ENCODE measurements around the gene NLRP3.

Gene NLRP3

DNA sequence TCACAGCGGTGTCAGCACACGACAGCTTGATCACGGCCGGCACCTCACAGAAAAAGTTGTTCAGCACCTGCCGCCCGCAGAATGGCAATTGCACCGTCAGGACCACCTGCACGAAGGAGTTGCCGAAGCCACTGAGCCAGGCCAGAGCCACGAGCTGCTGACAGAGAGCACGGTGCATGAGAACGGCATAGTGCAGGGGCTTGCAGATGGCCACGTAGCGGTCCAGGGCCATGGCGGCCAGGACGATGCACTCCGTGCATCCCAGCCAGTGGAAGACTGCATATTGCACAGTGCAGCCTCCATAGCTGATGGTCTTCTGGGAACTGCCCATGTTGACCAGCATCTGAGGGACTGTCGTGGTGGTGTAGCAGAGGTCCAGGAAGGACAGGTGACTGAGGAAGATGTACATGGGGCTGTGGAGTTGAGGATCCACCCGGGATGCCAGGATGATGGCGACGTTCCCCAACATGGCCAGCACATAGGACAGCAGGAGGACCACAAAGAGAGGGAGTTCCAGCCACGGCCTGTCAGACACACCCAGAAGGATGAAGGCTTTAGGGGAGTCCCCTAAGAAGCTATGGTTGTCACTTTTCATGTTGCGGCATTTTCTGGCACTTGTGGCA lies 35.5 kb downstream of the NLRP3 start:
- no peaks in the 10 kb centered on the region for H3K36me3 ChIP-seq (ENCODE audit: control insufficient read depth in 1 of 2, insufficient read depth in 2 of 2, low read length in 2 of 2)
- H3K4me3 ChIP-seq (ENCODE audit: low read depth in 1 of 2, low read length in 2 of 2), result no peak overlapping the region
- no peaks in the 10 kb centered on the region for H3K9me3 ChIP-seq (ENCODE audit: control insufficient read depth in 1 of 2, low read length in 2 of 2)
- H3K27me3 ChIP-seq (ENCODE audit: control insufficient read depth in 1 of 2, insufficient read depth in 2 of 2, low read length in 2 of 2), result no peaks in the 10 kb centered on the region
- H3K4me1 ChIP-seq (ENCODE audit: control insufficient read depth in 1 of 2, insufficient read depth in 2 of 2, low read length in 2 of 2), result no peaks in the 10 kb centered on the region
- no peak overlapping the region for H3K9ac ChIP-seq (ENCODE audit: low read depth in 1 of 2, low read length in 2 of 2)
- H3K27ac ChIP-seq (ENCODE audit: low read depth, low read length), result no peak overlapping the region

DNA sequence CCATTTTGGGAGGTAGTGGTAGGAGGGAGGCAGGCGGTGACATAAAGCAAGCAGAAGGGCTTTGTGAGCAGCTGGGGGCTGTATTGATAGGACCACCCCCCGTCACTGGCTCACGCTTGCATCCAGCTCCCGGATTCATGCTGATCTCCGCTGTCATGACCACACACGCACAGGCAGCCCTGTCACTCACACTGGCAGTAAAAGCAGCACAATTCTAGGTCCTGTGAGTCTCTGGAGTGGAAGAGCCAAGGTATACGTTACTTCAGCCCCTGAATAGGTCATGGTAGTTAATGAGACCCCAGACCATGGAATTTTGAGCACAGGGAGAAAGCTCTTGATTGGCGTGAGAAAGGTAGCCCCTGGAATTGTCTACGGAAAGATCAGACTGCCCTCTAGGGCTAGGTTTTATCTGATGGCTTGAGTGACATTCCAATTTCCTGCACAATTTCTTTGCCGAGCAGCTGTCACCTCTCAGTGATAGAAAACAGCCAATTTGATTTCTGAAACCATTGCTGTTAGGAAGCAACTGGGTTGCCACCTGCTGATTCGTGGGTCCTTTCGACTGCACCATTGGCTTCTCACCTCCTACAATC lies 36.6 kb downstream of the NLRP3 start:
- H3K9ac ChIP-seq (ENCODE audit: low read depth in 1 of 2, low read length in 2 of 2), result no peak overlapping the region
- H3K36me3 ChIP-seq (ENCODE audit: control insufficient read depth in 1 of 2, insufficient read depth in 2 of 2, low read length in 2 of 2), result no peaks in the 10 kb centered on the region
- H3K4me1 ChIP-seq (ENCODE audit: control insufficient read depth in 1 of 2, insufficient read depth in 2 of 2, low read length in 2 of 2), result no peaks in the 10 kb centered on the region
- no peak overlapping the region for H3K4me3 ChIP-seq (ENCODE audit: low read depth in 1 of 2, low read length in 2 of 2)
- no peaks in the 10 kb centered on the region for H3K9me3 ChIP-seq (ENCODE audit: control insufficient read depth in 1 of 2, low read length in 2 of 2)
- H3K27me3 ChIP-seq (ENCODE audit: control insufficient read depth in 1 of 2, insufficient read depth in 2 of 2, low read length in 2 of 2), result peaks cover 0 to 3% of the 10 kb centered on the region in 2 donors
- H3K27ac ChIP-seq (ENCODE audit: low read depth, low read length), result no peak overlapping the region

DNA sequence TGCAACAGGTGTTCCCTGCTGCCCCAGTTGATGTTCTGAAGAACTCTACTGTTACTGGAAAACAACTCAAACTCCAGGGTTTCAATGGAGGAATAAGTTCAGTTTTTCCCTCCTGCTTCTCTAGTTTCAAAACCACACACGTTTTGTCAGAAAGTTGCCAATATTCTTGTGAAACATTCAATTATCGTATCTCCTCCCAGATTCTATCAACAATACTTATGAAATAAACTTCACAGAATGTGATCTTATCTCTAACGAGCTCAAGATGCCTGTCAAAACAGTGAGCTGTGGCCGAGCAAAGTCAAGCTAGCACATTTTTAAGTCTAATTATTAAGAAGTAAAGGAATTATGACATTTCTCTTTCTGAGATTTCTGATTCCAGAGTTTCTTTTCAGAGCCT lies 37.3 kb downstream of the NLRP3 start:
- H3K27me3 ChIP-seq (ENCODE audit: control insufficient read depth in 1 of 2, insufficient read depth in 2 of 2, low read length in 2 of 2), result peaks cover 0 to 5% of the 10 kb centered on the region in 2 donors
- H3K4me3 ChIP-seq (ENCODE audit: low read depth in 1 of 2, low read length in 2 of 2), result no peak overlapping the region
- no peaks in the 10 kb centered on the region for H3K36me3 ChIP-seq (ENCODE audit: control insufficient read depth in 1 of 2, insufficient read depth in 2 of 2, low read length in 2 of 2)
- no peaks in the 10 kb centered on the region for H3K9me3 ChIP-seq (ENCODE audit: control insufficient read depth in 1 of 2, low read length in 2 of 2)
- no peak overlapping the region for H3K27ac ChIP-seq (ENCODE audit: low read depth, low read length)
- no peak overlapping the region for H3K9ac ChIP-seq (ENCODE audit: low read depth in 1 of 2, low read length in 2 of 2)
- no peaks in the 10 kb centered on the region for H3K4me1 ChIP-seq (ENCODE audit: control insufficient read depth in 1 of 2, insufficient read depth in 2 of 2, low read length in 2 of 2)

DNA sequence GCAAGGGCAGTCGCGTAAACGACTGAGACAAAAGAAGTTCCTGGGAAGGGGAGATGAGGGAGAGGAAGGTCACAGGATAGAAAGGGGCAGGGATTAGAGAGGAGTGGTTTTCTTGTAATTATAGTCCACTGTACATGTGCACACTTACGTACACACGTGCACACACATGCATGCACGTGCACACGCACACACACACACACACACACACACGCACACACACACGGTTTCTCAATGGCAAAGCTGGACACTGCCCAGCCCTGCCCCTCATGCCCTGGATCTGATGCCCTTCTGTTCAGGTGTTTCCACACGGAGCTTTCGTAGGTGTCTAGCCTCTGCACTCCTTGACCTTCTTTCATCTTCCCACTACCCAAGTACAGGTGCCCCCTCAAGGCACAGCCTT lies 38.0 kb downstream of the NLRP3 start:
- Histone ChIP-seq H3K4me1 (ENCODE audit: control insufficient read depth in 1 of 2, insufficient read depth in 2 of 2, low read length in 2 of 2) (no peaks in the 10 kb centered on the region), H3K27me3 (ENCODE audit: control insufficient read depth in 1 of 2, insufficient read depth in 2 of 2, low read length in 2 of 2) (peaks cover 0 to 5% of the 10 kb centered on the region in 2 donors), H3K4me3 (ENCODE audit: low read depth in 1 of 2, low read length in 2 of 2) (no peak overlapping the region), H3K36me3 (ENCODE audit: control insufficient read depth in 1 of 2, insufficient read depth in 2 of 2, low read length in 2 of 2) (no peaks in the 10 kb centered on the region), H3K9me3 (ENCODE audit: control insufficient read depth in 1 of 2, low read length in 2 of 2) (no peaks in the 10 kb centered on the region), H3K9ac (ENCODE audit: low read depth in 1 of 2, low read length in 2 of 2) (no peak overlapping the region), H3K27ac (ENCODE audit: low read depth, low read length) (no peak overlapping the region)

DNA sequence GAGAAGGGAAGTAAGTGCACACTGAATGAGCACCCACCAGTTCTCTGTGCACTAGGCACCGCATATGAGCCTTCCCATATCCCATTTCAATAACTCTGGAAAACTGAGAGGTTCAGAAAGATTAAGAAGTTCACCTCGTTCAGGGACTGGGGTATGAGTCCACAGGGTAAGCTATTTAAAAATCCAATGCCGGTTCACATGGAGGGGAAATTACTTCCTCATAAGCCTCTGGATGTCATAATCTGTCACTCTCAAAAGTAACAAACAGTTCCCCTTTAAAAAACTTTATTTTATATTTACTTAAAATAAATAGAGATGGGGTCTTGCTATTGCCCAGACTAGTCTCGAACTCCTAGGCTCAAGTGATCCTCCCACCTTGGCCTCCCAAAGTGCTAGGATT lies 40.0 kb downstream of the NLRP3 start:
- no peak overlapping the region for H3K4me3 ChIP-seq (ENCODE audit: low read depth in 1 of 2, low read length in 2 of 2)
- H3K4me1 ChIP-seq (ENCODE audit: control insufficient read depth in 1 of 2, insufficient read depth in 2 of 2, low read length in 2 of 2), result no peaks in the 10 kb centered on the region
- no peaks in the 10 kb centered on the region for H3K9me3 ChIP-seq (ENCODE audit: control insufficient read depth in 1 of 2, low read length in 2 of 2)
- no peaks in the 10 kb centered on the region for H3K36me3 ChIP-seq (ENCODE audit: control insufficient read depth in 1 of 2, insufficient read depth in 2 of 2, low read length in 2 of 2)
- H3K9ac ChIP-seq (ENCODE audit: low read depth in 1 of 2, low read length in 2 of 2), result no peak overlapping the region
- H3K27ac ChIP-seq (ENCODE audit: low read depth, low read length), result no peak overlapping the region
- H3K27me3 ChIP-seq (ENCODE audit: control insufficient read depth in 1 of 2, insufficient read depth in 2 of 2, low read length in 2 of 2), result peaks cover 0 to 5% of the 10 kb centered on the region in 2 donors

DNA sequence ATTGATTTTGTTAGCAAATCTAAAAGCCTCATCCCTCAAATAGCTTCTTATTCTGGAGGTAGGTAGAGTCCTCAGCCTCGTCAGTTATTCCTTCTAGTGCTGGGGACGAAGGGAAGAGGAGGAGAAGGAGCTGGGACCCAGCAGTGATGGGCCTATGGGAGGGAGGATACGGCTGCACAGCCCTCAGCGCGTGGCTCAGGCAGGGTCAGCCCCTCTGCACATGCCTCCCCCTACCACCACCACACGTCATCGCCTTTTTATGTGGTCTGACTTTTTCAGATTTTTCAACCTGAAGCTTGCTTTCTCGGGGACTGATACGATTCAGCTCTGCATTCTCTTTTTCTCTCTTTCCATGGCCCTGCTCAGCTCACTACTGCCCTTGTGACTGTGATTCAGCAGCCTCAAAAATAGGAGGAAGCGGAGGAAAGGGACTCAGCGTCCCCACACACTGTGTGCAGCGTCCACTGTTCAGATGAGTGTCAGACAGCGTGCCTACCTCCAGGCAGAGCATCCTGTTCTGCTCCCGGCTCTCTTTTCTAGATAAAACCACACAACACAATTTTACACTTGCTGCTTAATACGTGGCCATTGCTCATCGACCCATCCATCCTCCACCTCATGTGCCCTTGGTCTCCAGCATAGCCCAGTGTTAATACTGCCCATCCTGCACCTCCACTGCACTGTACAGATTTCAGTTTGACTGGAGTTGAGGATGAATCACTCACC lies 41.1 kb downstream of the NLRP3 start:
- Histone ChIP-seq H3K4me1 (ENCODE audit: control insufficient read depth in 1 of 2, insufficient read depth in 2 of 2, low read length in 2 of 2) (no peaks in the 10 kb centered on the region), H3K4me3 (ENCODE audit: low read depth in 1 of 2, low read length in 2 of 2) (no peak overlapping the region), H3K36me3 (ENCODE audit: control insufficient read depth in 1 of 2, insufficient read depth in 2 of 2, low read length in 2 of 2) (no peaks in the 10 kb centered on the region), H3K9me3 (ENCODE audit: control insufficient read depth in 1 of 2, low read length in 2 of 2) (no peaks in the 10 kb centered on the region), H3K27ac (ENCODE audit: low read depth, low read length) (no peak overlapping the region), H3K27me3 (ENCODE audit: control insufficient read depth in 1 of 2, insufficient read depth in 2 of 2, low read length in 2 of 2) (peaks cover 0 to 5% of the 10 kb centered on the region in 2 donors), H3K9ac (ENCODE audit: low read depth in 1 of 2, low read length in 2 of 2) (no peak overlapping the region)

DNA sequence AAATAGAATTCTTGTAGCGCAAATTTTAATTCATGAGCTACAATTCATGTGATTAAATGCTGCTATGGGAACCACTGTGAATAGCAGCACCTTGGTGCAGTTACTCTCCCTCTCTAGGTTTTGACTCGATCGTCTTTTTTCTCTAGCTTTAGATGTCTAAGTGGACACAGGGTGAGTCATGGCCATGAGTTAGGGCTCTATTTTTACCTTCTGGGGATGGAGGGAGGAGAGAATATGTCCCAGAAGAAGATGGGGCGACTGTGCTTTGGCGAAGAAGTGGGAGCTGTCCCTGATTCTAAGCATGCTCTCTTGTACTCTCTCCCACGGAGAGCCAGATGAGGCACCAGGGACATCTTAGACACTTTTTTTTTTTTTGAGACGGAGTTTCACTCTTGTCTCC lies 43.5 kb downstream of the NLRP3 start:
- H3K4me3 ChIP-seq (ENCODE audit: low read depth in 1 of 2, low read length in 2 of 2), result no peak overlapping the region
- H3K27ac ChIP-seq (ENCODE audit: low read depth, low read length), result no peak overlapping the region

DNA sequence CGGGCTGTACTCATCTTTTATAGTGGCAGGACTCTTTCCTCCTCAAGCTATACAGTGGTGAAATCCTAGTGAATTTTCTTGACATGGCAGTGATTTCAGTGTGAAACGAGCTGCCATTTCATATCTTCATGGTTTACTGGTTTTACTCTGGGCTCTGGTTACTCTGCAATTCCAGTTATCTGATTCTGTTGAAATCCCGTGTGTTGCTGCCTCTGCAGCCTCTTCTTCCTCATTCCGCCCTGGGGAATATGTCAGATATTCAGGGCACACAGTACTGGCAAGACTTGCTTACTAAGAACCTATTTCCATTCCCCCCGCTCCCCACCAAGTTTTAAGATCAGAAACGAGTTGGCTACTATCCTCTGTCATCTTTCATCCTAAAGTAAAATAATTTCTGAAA lies 49.8 kb downstream of the NLRP3 start:
- H3K9ac ChIP-seq (ENCODE audit: low read depth in 1 of 2, low read length in 2 of 2), result no peak overlapping the region
- no peaks in the 10 kb centered on the region for H3K36me3 ChIP-seq (ENCODE audit: control insufficient read depth in 1 of 2, insufficient read depth in 2 of 2, low read length in 2 of 2)
- no peak overlapping the region for H3K4me3 ChIP-seq (ENCODE audit: low read depth in 1 of 2, low read length in 2 of 2)
- H3K27me3 ChIP-seq (ENCODE audit: control insufficient read depth in 1 of 2, insufficient read depth in 2 of 2, low read length in 2 of 2), result no peaks in the 10 kb centered on the region
- H3K4me1 ChIP-seq (ENCODE audit: control insufficient read depth in 1 of 2, insufficient read depth in 2 of 2, low read length in 2 of 2), result no peaks in the 10 kb centered on the region
- H3K27ac ChIP-seq (ENCODE audit: low read depth, low read length), result no peak overlapping the region
- no peaks in the 10 kb centered on the region for H3K9me3 ChIP-seq (ENCODE audit: control insufficient read depth in 1 of 2, low read length in 2 of 2)

More for the DNA sequence above, 43.5 kb downstream of the NLRP3 start:
- Histone ChIP-seq H3K9ac (ENCODE audit: low read depth in 1 of 2, low read length in 2 of 2) (no peak overlapping the region), H3K9me3 (ENCODE audit: control insufficient read depth in 1 of 2, low read length in 2 of 2) (no peaks in the 10 kb centered on the region), H3K27me3 (ENCODE audit: control insufficient read depth in 1 of 2, insufficient read depth in 2 of 2, low read length in 2 of 2) (peaks cover 0 to 5% of the 10 kb centered on the region in 2 donors), H3K36me3 (ENCODE audit: control insufficient read depth in 1 of 2, insufficient read depth in 2 of 2, low read length in 2 of 2) (no peaks in the 10 kb centered on the region), H3K4me1 (ENCODE audit: control insufficient read depth in 1 of 2, insufficient read depth in 2 of 2, low read length in 2 of 2) (no peaks in the 10 kb centered on the region)

DNA sequence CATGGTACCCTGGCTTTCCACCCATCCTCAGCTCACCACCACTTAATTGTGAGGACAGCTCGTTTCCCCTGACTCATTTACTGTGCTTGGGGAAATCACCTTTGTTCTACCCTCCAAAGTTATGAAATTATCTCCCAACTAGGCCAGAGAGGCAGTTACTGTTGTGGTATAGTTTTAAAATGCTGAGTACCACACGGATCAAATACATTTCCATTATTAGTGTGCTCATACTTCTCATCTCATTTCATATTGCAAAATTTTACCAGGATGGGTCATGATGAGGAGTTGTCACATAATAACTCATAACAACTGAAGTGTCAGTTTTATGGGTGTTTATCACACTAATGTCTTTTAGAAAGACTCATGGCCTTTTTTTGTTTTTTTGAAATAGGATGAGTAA lies 51.2 kb downstream of the NLRP3 start:
- Histone ChIP-seq H3K4me1 (ENCODE audit: control insufficient read depth in 1 of 2, insufficient read depth in 2 of 2, low read length in 2 of 2) (no peaks in the 10 kb centered on the region), H3K4me3 (ENCODE audit: low read depth in 1 of 2, low read length in 2 of 2) (no peak overlapping the region), H3K27me3 (ENCODE audit: control insufficient read depth in 1 of 2, insufficient read depth in 2 of 2, low read length in 2 of 2) (no peaks in the 10 kb centered on the region), H3K9ac (ENCODE audit: low read depth in 1 of 2, low read length in 2 of 2) (no peak overlapping the region), H3K27ac (ENCODE audit: low read depth, low read length) (no peak overlapping the region), H3K9me3 (ENCODE audit: control insufficient read depth in 1 of 2, low read length in 2 of 2) (no peaks in the 10 kb centered on the region), H3K36me3 (ENCODE audit: control insufficient read depth in 1 of 2, insufficient read depth in 2 of 2, low read length in 2 of 2) (no peaks in the 10 kb centered on the region)

DNA sequence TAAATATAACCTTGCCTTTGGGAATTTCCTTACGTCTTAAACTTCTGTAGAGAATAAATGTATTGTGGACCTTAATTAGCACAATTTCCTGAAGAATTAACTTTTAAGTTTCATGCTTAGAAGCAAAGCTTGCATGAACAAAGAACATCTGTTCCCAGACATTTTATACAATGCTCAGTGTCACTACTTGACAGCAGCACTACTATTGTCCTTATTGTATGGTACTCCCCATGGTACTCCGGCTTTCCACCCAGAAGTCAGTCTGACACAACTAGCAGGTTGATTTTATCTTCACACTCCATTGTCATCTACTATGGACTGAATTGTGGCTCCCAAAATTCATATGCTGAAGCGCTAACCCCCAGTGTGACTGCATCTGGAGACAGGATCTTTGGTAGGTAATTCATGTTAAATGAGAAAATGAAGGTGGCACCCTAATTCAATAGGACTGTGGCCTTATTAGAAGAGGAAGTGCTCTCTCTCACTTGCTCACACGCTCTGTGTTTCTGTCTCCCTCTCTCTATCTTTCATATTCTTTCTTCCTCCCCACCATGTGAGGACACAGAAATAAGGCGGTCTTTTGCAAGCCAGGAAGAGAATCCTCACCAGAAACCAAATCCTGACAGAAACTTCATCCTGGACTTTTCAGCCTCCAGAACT lies 52.6 kb downstream of the NLRP3 start:
- H3K9ac ChIP-seq (ENCODE audit: low read depth in 1 of 2, low read length in 2 of 2), result no peak overlapping the region
- no peak overlapping the region for H3K27ac ChIP-seq (ENCODE audit: low read depth, low read length)
- no peaks in the 10 kb centered on the region for H3K9me3 ChIP-seq (ENCODE audit: control insufficient read depth in 1 of 2, low read length in 2 of 2)
- H3K27me3 ChIP-seq (ENCODE audit: control insufficient read depth in 1 of 2, insufficient read depth in 2 of 2, low read length in 2 of 2), result no peaks in the 10 kb centered on the region
- no peaks in the 10 kb centered on the region for H3K36me3 ChIP-seq (ENCODE audit: control insufficient read depth in 1 of 2, insufficient read depth in 2 of 2, low read length in 2 of 2)
- no peaks in the 10 kb centered on the region for H3K4me1 ChIP-seq (ENCODE audit: control insufficient read depth in 1 of 2, insufficient read depth in 2 of 2, low read length in 2 of 2)
- no peak overlapping the region for H3K4me3 ChIP-seq (ENCODE audit: low read depth in 1 of 2, low read length in 2 of 2)
